ENCODE data around the gene CSH1.
"Not testable (repeated sequence)": the region's sequence is repeated elsewhere in the genome, so short reads cannot be mapped to it uniquely, and the experiment has no call there.

The CSH1 gene

GRCh38 chr17:63928172-63928666 is 31.8 kb upstream of the CSH1 start:
- no peak for DNase-seq

- DNase-seq = no peak
Observed at GRCh38 chr17:63927464-63928171, 31.2 kb upstream of the CSH1 start.

GRCh38 chr17:63926164-63926563 is 29.8 kb upstream of the CSH1 start:
- DNase-seq = no peak

GRCh38 chr17:63925615-63926014 is 29.2 kb upstream of the CSH1 start:
- no peak for DNase-seq

- not testable (repeated sequence) for DNase-seq
Observed at GRCh38 chr17:63922402-63922801, 26.0 kb upstream of the CSH1 start.

GRCh38 chr17:63920779-63921178 is 24.4 kb upstream of the CSH1 start:
- DNase-seq = not testable (repeated sequence)

GRCh38 chr17:63920050-63920449 is 23.7 kb upstream of the CSH1 start:
- not testable (repeated sequence) for DNase-seq

- peak; percentile 55 for DNase-seq
Observed at GRCh38 chr17:63919311-63919723, 22.9 kb upstream of the CSH1 start.

- DNase-seq = not testable (repeated sequence)
Observed at GRCh38 chr17:63918789-63919305, 22.5 kb upstream of the CSH1 start, which contains the start of gene GH1. Gene GH1, minus strand, starts transcription at chr17:63918839. Its CDS starts 63 bp downstream, at chr17:63918776.

GRCh38 chr17:63918305-63918704 is 21.9 kb upstream of the CSH1 start:
- no peak for DNase-seq

- no peak for DNase-seq
Observed at GRCh38 chr17:63917646-63918045, 21.3 kb upstream of the CSH1 start.

GRCh38 chr17:63917206-63917605 is 20.8 kb upstream of the CSH1 start:
- DNase-seq = not testable (repeated sequence)

GRCh38 chr17:63916566-63917185 is 20.3 kb upstream of the CSH1 start:
- DNase-seq = no peak

- DNase-seq = not testable (repeated sequence)
Observed at GRCh38 chr17:63915753-63916152, 19.4 kb upstream of the CSH1 start.

- no peak for DNase-seq
Observed at GRCh38 chr17:63914471-63914870, 18.1 kb upstream of the CSH1 start.

- peak; percentile 8 for DNase-seq
Observed at GRCh38 chr17:63911657-63912100, 15.3 kb upstream of the CSH1 start.

- DNase-seq = no peak
Observed at GRCh38 chr17:63911041-63911635, 14.8 kb upstream of the CSH1 start, which contains the start of gene CSHL1. Gene CSHL1, minus strand, starts transcription at chr17:63911258. Its CDS starts 62 bp downstream, at chr17:63911196.

- DNase-seq = no peak
Observed at GRCh38 chr17:63910096-63910495, 13.7 kb upstream of the CSH1 start.

- not testable (repeated sequence) for DNase-seq
Observed at GRCh38 chr17:63909586-63909985, 13.2 kb upstream of the CSH1 start.

GRCh38 chr17:63907161-63907778 is 10.9 kb upstream of the CSH1 start:
- DNase-seq = peak; percentile 10

GRCh38 chr17:63904796-63905195 is 8.4 kb upstream of the CSH1 start:
- DNase-seq = not testable (repeated sequence)

- peak; percentile 20 for DNase-seq
Observed at GRCh38 chr17:63903787-63904201, 7.4 kb upstream of the CSH1 start.

- DNase-seq = not testable (repeated sequence)
Observed at GRCh38 chr17:63901971-63902370, 5.6 kb upstream of the CSH1 start.

All from NCI-H774 (cell line).